Chondrocyte (in vitro differentiated cells): Measurements from ENCODE around the gene CMSS1. TPM values are rescaled to one million over a fixed set of nuclear protein-coding genes. Genes with fewer than 3 reads are reported as not detected.
A peak's percentile ranks its signal among the peaks of the same experiment; 100 is the strongest.

Experiments used
- DNase-seq: peaks from one replicate; pipeline ENCODE4 v3.0.0; 2021; ENCODE audit warnings: mixed read lengths, low spot score
- H3K27ac Mint-ChIP-seq: one replicate; pipeline ENCODE4 v1.8.0; 2021; ENCODE audit warnings: mild to moderate bottlenecking, moderate library complexity, mixed read lengths; ENCODE audit not compliant: unreplicated experiment
- H3K27me3 Mint-ChIP-seq: 2 replicates; pipeline ENCODE4 v1.8.0; 2021; ENCODE audit warnings: low read depth, mixed read lengths
- H3K36me3 Mint-ChIP-seq: 2 replicates; pipeline ENCODE4 v1.8.0; 2021; ENCODE audit warnings: low read depth, mixed read lengths
- H3K4me1 Mint-ChIP-seq: 2 replicates; pipeline ENCODE4 v1.8.0; 2021; ENCODE audit warnings: low read depth, mild to moderate bottlenecking, mixed read lengths
- H3K4me3 Mint-ChIP-seq: one replicate; pipeline ENCODE4 v1.8.0; 2021; ENCODE audit warnings: mild to moderate bottlenecking, moderate library complexity, mixed read lengths; ENCODE audit not compliant: unreplicated experiment
- H3K9me3 Mint-ChIP-seq: 2 replicates; pipeline ENCODE4 v1.8.0; 2021; ENCODE audit warnings: low read depth, mixed read lengths
- total RNA-seq: library from RNA; stranded (reverse); gene quantifications from 3 replicates; pipeline ENCODE4 v1.2.1, GENCODE V29; 2021
- TF ChIP-seq, protein P1 (sequence below): fragments of 200-600 bp; sonication (generic); IDR thresholded peaks from 2 replicates; pipeline ENCODE4 v1.5.0; 2021; ENCODE audit warnings: antibody characterized with exemption, mild to moderate bottlenecking, moderate library complexity

Gene CMSS1
- total RNA-seq, 1 donor from 2014 or later = 19.5 TPM

DNA sequence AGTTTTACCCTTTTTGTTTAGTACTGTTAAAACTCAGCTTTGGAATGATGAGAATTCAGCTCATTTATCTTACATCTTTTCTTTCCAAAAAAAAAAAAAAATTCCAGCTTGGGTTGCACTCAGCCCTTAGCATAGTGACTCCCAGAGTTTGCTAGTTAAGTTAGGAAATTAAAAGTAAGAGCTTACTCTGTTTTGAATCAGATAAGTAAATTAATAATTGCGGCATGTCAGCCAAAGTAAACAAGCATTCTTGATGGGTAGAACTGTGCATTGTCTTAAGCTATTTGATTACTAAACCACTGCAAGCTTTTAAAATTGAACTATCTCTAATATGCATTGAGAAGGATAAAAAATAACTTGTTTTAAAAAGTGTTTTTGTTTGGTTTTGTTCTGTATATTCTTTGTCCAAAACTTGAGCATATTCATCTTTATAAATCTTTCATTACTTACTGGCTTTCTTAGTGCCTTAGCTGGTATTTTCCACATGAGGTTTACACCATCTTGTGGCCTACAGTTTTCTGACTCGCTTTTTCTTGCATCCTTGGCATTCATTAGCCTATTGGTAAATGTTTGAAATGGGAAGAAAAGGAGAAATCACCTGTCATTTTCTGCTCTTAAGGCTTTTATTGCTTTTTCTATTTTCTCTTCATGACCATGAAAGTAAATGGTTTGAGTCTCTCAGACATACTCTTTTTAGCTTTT lies 189.1 kb downstream of the CMSS1 start:
- Mint-ChIP-seq H3K4me1 (peaks cover 69% of the 10 kb centered on the region), H3K9me3 (no peaks in the 10 kb centered on the region), H3K4me3 (no peak overlapping the region), H3K27ac (peak overlapping the region; percentile 37), H3K27me3 (no peaks in the 10 kb centered on the region), H3K36me3 (no peaks in the 10 kb centered on the region)
- TF ChIP-seq, protein P1, sequence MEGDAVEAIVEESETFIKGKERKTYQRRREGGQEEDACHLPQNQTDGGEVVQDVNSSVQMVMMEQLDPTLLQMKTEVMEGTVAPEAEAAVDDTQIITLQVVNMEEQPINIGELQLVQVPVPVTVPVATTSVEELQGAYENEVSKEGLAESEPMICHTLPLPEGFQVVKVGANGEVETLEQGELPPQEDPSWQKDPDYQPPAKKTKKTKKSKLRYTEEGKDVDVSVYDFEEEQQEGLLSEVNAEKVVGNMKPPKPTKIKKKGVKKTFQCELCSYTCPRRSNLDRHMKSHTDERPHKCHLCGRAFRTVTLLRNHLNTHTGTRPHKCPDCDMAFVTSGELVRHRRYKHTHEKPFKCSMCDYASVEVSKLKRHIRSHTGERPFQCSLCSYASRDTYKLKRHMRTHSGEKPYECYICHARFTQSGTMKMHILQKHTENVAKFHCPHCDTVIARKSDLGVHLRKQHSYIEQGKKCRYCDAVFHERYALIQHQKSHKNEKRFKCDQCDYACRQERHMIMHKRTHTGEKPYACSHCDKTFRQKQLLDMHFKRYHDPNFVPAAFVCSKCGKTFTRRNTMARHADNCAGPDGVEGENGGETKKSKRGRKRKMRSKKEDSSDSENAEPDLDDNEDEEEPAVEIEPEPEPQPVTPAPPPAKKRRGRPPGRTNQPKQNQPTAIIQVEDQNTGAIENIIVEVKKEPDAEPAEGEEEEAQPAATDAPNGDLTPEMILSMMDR = peak; percentile 68
- DNase-seq = no peak

DNA sequence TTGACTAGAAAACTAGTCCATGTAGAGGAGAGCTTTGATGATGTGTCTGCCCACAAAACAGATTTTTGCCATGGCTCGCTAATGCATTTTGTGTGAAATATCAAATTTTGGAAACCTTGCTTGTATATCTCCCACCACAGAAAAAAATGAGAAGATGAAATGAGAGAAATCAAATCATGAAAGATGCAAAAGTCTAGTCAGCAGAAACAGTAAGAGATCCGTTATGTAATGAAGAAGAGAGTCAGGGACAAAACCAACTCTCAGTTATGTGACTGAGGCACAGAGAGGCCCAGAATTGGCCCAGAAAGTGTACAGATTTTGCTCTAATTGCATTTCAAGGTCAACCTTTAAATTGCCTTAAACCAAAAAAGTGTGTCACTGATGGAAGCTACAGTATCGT lies 189.7 kb downstream of the CMSS1 start:
- no peaks in the 10 kb centered on the region for H3K27me3 Mint-ChIP-seq
- no peaks in the 10 kb centered on the region for H3K36me3 Mint-ChIP-seq
- no peak for DNase-seq
- TF ChIP-seq, protein P1 = no peak
- H3K4me3 Mint-ChIP-seq = no peak overlapping the region
- H3K9me3 Mint-ChIP-seq = no peaks in the 10 kb centered on the region
- H3K27ac Mint-ChIP-seq = peak overlapping the region; percentile 37
- peaks cover 65% of the 10 kb centered on the region for H3K4me1 Mint-ChIP-seq

- TF ChIP-seq, protein P1 = no peak
- H3K27ac Mint-ChIP-seq = peak overlapping the region; percentile 24
- H3K36me3 Mint-ChIP-seq = no peaks in the 10 kb centered on the region
- H3K4me1 Mint-ChIP-seq = peaks cover 56% of the 10 kb centered on the region
- H3K27me3 Mint-ChIP-seq = no peaks in the 10 kb centered on the region
- DNase-seq = no peak
- H3K4me3 Mint-ChIP-seq = no peak overlapping the region
- no peaks in the 10 kb centered on the region for H3K9me3 Mint-ChIP-seq
These were observed 190.5 kb downstream of the CMSS1 start for GRCh38 chr3:100008081-100008698.

GRCh38 chr3:100009276-100010086 lies 191.8 kb downstream of the CMSS1 start:
- Mint-ChIP-seq H3K36me3 (peaks cover 2% of the 10 kb centered on the region), H3K27ac (peak overlapping the region; percentile 82), H3K9me3 (peaks cover 1% of the 10 kb centered on the region), H3K4me1 (peaks cover 51% of the 10 kb centered on the region), H3K4me3 (no peak overlapping the region), H3K27me3 (no peaks in the 10 kb centered on the region)
- DNase-seq = no peak
- TF ChIP-seq, protein P1 = no peak

GRCh38 chr3:100010087-100010417 lies 192.4 kb downstream of the CMSS1 start:
- Mint-ChIP-seq H3K27ac (peak overlapping the region; percentile 82), H3K27me3 (no peaks in the 10 kb centered on the region), H3K4me3 (no peak overlapping the region), H3K9me3 (peaks cover 6% of the 10 kb centered on the region), H3K36me3 (peaks cover 2% of the 10 kb centered on the region), H3K4me1 (peaks cover 51% of the 10 kb centered on the region)
- TF ChIP-seq, protein P1 = no peak
- no peak for DNase-seq
